Adrenal gland (tissue), 12 donors: ENCODE data around the gene FNDC1. TPM values are rescaled to one million over a fixed set of nuclear protein-coding genes. Genes with fewer than 3 reads are reported as not detected.
A peak's percentile ranks its signal among the peaks of the same experiment; 100 is the strongest.

Source experiments
- DNase-seq, 7 donors: peaks; one replicate each; pipeline ENCODE4 v3.0.0-alpha.2; 2019 to 2020
- H3K27ac ChIP-seq, 5 donors: fragments of 200-600 bp; sonication (generic) in 4 of 5; 1 replicate in 3 of 5; 2 replicates in 2 of 5; pipeline versions ENCODE4 v1.5.1 to v1.8.0; 2016 to 2020; ENCODE audit warnings: mild to moderate bottlenecking in 1 of 5
- H3K27me3 ChIP-seq: fragments of 200-600 bp; 2 replicates; pipeline ENCODE4 v1.8.0; 2021
- H3K36me3 ChIP-seq, 2 donors: fragments of 200-600 bp; replicated peaks in 1 of 2; 1 replicate in 1 of 2; 2 replicates in 1 of 2; pipeline versions ENCODE4 v1.5.1 to v1.8.0; 2018 to 2022
- H3K4me1 ChIP-seq, 2 donors: fragments of 200-600 bp; replicated peaks in 1 of 2; 1 replicate in 1 of 2; 2 replicates in 1 of 2; pipeline versions ENCODE4 v1.5.1 to v1.8.0; 2018 to 2021
- H3K4me3 ChIP-seq, 4 donors: fragments of 200-600 bp; sonication (generic) in 3 of 4; one replicate each; pipeline ENCODE4 v1.5.1; 2016 to 2018
- H3K9me3 ChIP-seq, 3 donors: fragments of 200-600 bp; sonication (generic) in 1 of 3; replicated peaks in 1 of 3; 1 replicate in 2 of 3; 2 replicates in 1 of 3; pipeline versions ENCODE4 v1.5.1 to v1.8.0; 2016 to 2021
- CTCF ChIP-seq, 6 experiments: fragments of 450-650 bp in 4 of 6; fragments of 200-600 bp in 2 of 6; sonication (generic) in 1 of 6; IDR thresholded peaks; 1 replicate in 5 of 6; 2 replicates in 1 of 6; pipeline versions ENCODE4 v1.5.1 to v1.8.0; 2016 to 2021; ENCODE audit warnings: antibody characterized with exemption in 6 of 6, mild to moderate bottlenecking in 2 of 6, moderate library complexity in 1 of 6
- POLR2A ChIP-seq, 2 donors: fragments of 450-650 bp; IDR thresholded peaks; one replicate each; pipeline ENCODE4 v1.6.1; 2017; ENCODE audit warnings: antibody characterized with exemption in 2 of 2, mild to moderate bottlenecking in 2 of 2, moderate library complexity in 1 of 2
- WGBS, 4 donors: extraction: QIAGEN DNeasy Blood & Tissue Kit in 2 of 4; methylation state at CpG; one replicate each; pipeline versions ENCODE4 v1.1.5 to v1.1.7; 2013 to 2017; 5-methylcytosine and 5-hydroxymethylcytosine counted together
- intact Hi-C, 2 donors: fragments of 100-400 bp; cut with DNase I; formaldehyde crosslinking; loops; one replicate each; pipeline versions ENCODE4 v1.14.1 to v1.15.0; 2022 to 2023
- polyA plus RNA-seq, 3 donors: library from polyadenylated mRNA; stranded (reverse); fragments of 200-250 nt in 2 of 3; fragments of 350-450 nt in 1 of 3; fragmentation: Illumina TruSeq in 1 of 3; extraction: RNeasy Lipid Tissue Mini Kit (QIAGEN cat#74804) in 1 of 3; gene quantifications; one replicate each; pipeline ENCODE4 v1.2.3, GENCODE V29; 2013 to 2014
- total RNA-seq, 9 donors: library from RNA; depleted of rRNA in 4 of 9; stranded (reverse); fragments of >200 nt in 4 of 9; fragments of 120-200 nt in 1 of 9; fragmentation: NEBNext Ultra II Directional in 1 of 9; extraction: Animal tissue kit (Norgen Biotek cat#: 25700) in 1 of 9; gene quantifications; one replicate each; pipeline versions ENCODE4 v1.1.0 to v1.2.4, GENCODE V29; 2013 to 2023
- donor health status: healthy with polysubstance abuse.
- donor health status: Bipolar disorder and iron deficiency.
- donor health status: DM: yes; HTN: yes; CAD: no.
- donor health status: DM: no; HTN: no; CAD: no.
- donor health status: DM: no; HTN: no; CAD: no.
- donor health status: DM: yes; HTN: yes; CAD: no.

The FNDC1 gene
- total and polyA plus RNA-seq, 12 donors = 0.10 to 2.6 (median 0.83) TPM

GRCh38 chr6:159172091-159172491 is 2.9 kb downstream of the FNDC1 start:
- H3K9me3 ChIP-seq = no peaks in the 10 kb centered on the region
- no peak for DNase-seq
- H3K36me3 ChIP-seq = no peaks in the 10 kb centered on the region
- 44 to 53% (median 49%) methylated on average over 1 of the region's 1 CpG for WGBS, 4 donors
- TF ChIP-seq POLR2A (IDR thresholded peaks at IDR 0.05) (no peak), CTCF (IDR thresholded peaks at IDR 0.05) (no peak)
- peaks cover 0 to 9% of the 10 kb centered on the region in 2 donors for H3K4me1 ChIP-seq
- H3K4me3 ChIP-seq = no peak overlapping the region
- intact Hi-C loops = loop anchor here (5.0 to 10.0 kb wide), 3 partner anchors 293 to 485 kb away; no protein-coding TSS in a partner anchor
- peaks cover 54% of the 10 kb centered on the region for H3K27me3 ChIP-seq
- no peak overlapping the region for H3K27ac ChIP-seq

- no peak overlapping the region for H3K27ac ChIP-seq
These were observed 5.2 kb downstream of the FNDC1 start for GRCh38 chr6:159174263-159174969.

GRCh38 chr6:159176913-159177312 is 7.7 kb downstream of the FNDC1 start:
- H3K9me3 ChIP-seq = no peaks in the 10 kb centered on the region
- no peak overlapping the region for H3K27ac ChIP-seq
- 87 to 96% (median 91%) methylated on average over 4 of the region's 4 CpGs for WGBS, 4 donors
- TF ChIP-seq CTCF (IDR thresholded peaks at IDR 0.05) = no peak
- no peak for TF ChIP-seq POLR2A (IDR thresholded peaks at IDR 0.05)
- no peaks in the 10 kb centered on the region for H3K4me1 ChIP-seq
- peaks cover 15% of the 10 kb centered on the region for H3K27me3 ChIP-seq
- no peak overlapping the region for H3K4me3 ChIP-seq
- intact Hi-C loops = loop anchor here (10.0 kb wide), 2 partner anchors 288 to 478 kb away; no protein-coding TSS in a partner anchor
- no peak for DNase-seq
- H3K36me3 ChIP-seq = no peaks in the 10 kb centered on the region

More at GRCh38 chr6:159174263-159174969, 5.2 kb downstream of the FNDC1 start:
- 14 to 18% (median 15%) methylated on average over 19 of the region's 19 CpGs for WGBS, 4 donors
- H3K4me1 ChIP-seq = peaks cover 0 to 9% of the 10 kb centered on the region in 2 donors
- H3K36me3 ChIP-seq = no peaks in the 10 kb centered on the region
- TF ChIP-seq CTCF (IDR thresholded peaks at IDR 0.05) (peak; percentile 78 to 95 (median 85)), POLR2A (IDR thresholded peaks at IDR 0.05) (no peak)
- H3K27me3 ChIP-seq = peaks cover 37% of the 10 kb centered on the region
- no peaks in the 10 kb centered on the region for H3K9me3 ChIP-seq
- H3K4me3 ChIP-seq = no peak overlapping the region
- peak; percentile 72 to 89 (median 83) for DNase-seq
- intact Hi-C loops = loop anchor here (5.0 to 10.0 kb wide), 3 partner anchors 290 to 483 kb away; no protein-coding TSS in a partner anchor

GRCh38 chr6:159178847-159179246 is 9.6 kb downstream of the FNDC1 start:
- H3K4me1 ChIP-seq = no peaks in the 10 kb centered on the region
- no peaks in the 10 kb centered on the region for H3K27me3 ChIP-seq
- H3K9me3 ChIP-seq = no peaks in the 10 kb centered on the region
- no peak overlapping the region for H3K4me3 ChIP-seq
- no peaks in the 10 kb centered on the region for H3K36me3 ChIP-seq
- no peak for DNase-seq
- intact Hi-C loops = loop anchor here (10.0 kb wide), 2 partner anchors 286 to 476 kb away; no protein-coding TSS in a partner anchor
- TF ChIP-seq POLR2A (IDR thresholded peaks at IDR 0.05) (no peak), CTCF (IDR thresholded peaks at IDR 0.05) (no peak)
- WGBS, 4 donors = 90 to 94% (median 92%) methylated on average over 7 to 9 of the region's 9 CpGs
- H3K27ac ChIP-seq = no peak overlapping the region
